ENCODE data around the gene NAXE. TPM values are rescaled to one million over a fixed set of nuclear protein-coding genes. Genes with fewer than 3 reads are reported as not detected.

NAXE gene
- total RNA-seq, 4 donors from 2014 or later, result 45.8 to 61.1 (median 49.7) TPM

DNA sequence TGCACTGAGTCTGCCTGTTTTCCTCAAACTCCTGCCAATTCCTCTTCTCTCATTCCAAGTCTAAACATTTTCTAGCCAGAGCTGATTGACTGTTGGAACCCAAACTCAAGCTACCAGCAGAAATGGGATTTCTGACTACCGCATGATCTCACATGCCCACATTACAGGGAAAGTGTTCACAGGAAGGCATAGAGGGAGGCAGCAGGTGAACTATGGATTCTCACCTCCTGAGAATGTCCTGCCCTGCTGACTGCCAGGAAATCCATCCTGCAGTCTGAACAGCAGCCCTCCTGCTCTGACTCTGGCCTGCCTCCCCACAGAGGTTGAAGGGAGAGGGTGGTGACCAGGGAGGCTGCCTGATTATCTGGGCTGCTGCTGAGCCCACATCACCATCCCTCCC lies 41.7 kb upstream of the NAXE start:
- TF ChIP-seq, protein P1, sequence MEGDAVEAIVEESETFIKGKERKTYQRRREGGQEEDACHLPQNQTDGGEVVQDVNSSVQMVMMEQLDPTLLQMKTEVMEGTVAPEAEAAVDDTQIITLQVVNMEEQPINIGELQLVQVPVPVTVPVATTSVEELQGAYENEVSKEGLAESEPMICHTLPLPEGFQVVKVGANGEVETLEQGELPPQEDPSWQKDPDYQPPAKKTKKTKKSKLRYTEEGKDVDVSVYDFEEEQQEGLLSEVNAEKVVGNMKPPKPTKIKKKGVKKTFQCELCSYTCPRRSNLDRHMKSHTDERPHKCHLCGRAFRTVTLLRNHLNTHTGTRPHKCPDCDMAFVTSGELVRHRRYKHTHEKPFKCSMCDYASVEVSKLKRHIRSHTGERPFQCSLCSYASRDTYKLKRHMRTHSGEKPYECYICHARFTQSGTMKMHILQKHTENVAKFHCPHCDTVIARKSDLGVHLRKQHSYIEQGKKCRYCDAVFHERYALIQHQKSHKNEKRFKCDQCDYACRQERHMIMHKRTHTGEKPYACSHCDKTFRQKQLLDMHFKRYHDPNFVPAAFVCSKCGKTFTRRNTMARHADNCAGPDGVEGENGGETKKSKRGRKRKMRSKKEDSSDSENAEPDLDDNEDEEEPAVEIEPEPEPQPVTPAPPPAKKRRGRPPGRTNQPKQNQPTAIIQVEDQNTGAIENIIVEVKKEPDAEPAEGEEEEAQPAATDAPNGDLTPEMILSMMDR (IDR thresholded peaks at IDR 0.05; ENCODE audit: low read depth), result no peak

DNA sequence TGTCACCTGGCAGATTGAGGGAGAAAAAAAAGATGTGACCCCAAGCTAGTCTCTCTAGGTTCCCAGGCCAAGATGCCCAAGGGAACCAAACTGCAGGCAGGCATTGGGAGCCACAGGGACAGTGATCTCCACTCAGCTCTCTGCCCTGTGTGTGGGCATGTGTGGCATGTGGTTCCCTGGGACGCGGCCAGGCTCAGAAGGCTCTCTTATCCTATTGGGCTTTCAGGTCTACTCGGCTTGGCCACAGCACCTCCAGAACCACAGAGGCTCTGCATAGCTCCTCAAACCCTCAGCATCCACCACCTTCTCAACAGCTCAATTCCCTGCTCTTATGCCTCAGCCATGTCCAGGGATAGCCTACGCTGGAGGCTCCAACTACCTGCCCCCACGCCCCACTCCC lies 41.2 kb upstream of the NAXE start:
- TF ChIP-seq, protein P1 (IDR thresholded peaks at IDR 0.05; ENCODE audit: low read depth), result no peak

DNA sequence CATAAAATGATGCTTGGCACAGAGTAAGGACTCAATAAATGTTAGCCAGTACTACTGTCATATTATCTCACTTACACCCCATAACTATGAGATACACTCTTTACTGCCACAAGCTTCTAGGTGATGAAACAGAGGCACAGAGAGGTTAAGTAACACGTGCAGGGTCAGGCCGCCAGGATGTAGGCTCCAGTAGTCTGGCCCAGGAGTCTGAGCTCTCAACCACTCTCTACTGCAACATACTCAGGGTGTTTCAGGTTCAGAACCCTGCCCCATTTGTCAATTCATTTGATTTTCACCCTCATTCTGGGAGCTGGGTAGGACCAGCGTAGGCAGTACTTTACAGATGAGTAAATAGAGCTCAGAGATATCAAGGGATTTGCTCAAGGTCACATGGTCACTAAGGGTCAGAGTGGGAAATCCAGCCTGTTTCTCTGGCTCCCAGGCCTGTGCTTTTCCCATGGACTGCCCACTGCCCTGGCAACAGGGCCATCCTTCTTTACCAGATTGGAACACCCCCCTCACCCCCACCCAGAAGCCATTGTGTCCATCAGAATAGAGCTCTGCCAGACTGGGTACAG lies 40.4 kb upstream of the NAXE start:
- TF ChIP-seq, protein P1 (IDR thresholded peaks at IDR 0.05; ENCODE audit: low read depth), result no peak

DNA sequence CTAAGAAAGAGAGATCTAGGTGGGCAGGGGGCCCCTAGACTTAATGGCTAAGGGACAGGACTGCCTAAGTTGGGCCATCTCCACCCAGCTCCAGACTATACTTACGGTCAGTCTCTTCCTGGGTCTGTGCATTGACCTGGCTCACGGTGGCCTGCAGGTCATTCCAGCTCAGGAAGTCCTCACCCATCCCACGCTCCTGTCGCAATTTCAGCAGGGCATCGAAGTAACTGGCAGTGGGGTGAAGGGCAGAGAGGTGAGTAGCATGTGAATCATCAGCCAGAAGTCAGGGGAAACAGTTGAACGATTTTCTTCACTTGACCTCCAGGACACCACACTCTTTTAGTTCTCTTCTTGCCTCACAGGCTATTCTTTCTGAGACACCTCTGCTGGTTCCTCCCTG lies 39.7 kb upstream of the NAXE start:
- TF ChIP-seq, protein P1 (IDR thresholded peaks at IDR 0.05; ENCODE audit: low read depth), result no peak

DNA sequence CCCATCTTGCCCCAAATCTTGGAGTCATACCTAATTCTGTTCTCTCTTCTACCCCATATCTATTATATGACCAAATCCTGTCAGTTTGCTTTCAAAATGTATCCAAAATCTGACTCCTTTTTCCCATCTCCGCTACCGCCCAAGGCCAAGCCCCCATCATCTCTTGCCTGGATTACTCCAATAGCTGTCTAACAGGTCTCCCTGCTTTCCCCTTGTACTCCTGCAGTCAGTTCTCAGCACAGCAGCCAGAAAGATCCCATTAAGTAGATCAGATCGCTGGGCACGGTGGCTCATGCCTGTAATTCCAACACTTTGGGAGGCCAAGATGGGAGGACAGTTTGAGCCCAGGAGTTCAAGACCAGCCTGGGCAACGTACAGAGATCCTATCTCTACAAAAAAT lies 39.1 kb upstream of the NAXE start:
- TF ChIP-seq, protein P1 (IDR thresholded peaks at IDR 0.05; ENCODE audit: low read depth), result no peak

DNA sequence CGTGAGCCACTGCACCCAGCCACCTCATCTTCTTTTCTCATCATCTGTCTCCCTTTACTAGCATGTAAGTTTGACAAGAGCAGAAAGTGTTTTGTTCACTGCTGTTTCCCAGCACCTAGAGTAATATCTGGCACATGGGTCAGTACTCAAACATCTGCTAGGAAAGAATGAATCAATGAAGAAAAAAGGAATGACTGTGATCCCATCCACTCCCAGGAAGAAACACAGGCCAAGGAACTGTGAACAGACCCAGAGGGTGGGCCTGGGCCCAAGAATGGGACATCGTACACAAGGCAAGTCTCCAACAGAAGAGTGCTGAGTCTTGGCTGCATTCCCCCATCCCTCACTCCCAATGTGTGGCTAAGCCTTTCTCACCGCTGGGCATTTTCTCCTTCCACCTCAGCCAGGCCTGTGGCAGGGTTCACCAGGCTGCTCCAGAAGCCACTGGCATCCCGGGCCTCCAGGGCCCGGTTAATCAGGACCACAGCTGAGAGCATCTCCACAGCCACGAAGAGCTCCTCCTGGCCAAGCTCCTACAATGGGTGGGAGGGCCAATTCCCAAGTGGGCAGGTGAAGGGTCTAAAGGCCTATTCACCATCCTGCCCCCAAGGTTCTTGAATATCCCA lies 37.6 kb upstream of the NAXE start:
- TF ChIP-seq, protein P1 (IDR thresholded peaks at IDR 0.05; ENCODE audit: low read depth), result no peak

DNA sequence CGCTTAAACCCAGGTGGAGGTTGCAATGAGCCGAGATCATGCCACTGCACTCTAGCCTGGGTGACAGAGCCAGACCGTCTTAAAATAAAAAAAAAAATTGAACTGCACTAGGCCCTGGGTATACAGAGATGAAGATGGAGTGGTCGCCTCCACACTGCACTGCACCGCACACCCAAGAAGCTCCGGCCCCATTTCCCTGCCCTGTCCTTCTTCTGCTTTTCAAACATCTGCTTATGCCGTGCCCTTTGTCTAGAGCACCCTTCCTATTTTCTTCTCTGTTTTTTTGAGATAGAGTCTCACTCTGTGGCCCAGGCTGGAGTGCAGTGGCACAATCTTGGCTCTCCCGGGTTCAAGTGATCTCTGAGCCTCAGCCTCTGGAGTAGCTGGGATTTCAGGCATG lies 36.6 kb upstream of the NAXE start:
- TF ChIP-seq, protein P1 (IDR thresholded peaks at IDR 0.05; ENCODE audit: low read depth), result no peak

Measured in subcutaneous adipose tissue (tissue), 4 donors.